NCI-H526 (cell line): ENCODE measurements around the gene BCL11A.
A peak's percentile ranks its signal among the peaks of the same experiment; 100 is the strongest.

Experiments used
- DNase-seq, 2 experiments: peaks; one replicate each; lab custom pipeline; 2025; lab: John Stamatoyannopoulos, UW

Gene BCL11A

DNA sequence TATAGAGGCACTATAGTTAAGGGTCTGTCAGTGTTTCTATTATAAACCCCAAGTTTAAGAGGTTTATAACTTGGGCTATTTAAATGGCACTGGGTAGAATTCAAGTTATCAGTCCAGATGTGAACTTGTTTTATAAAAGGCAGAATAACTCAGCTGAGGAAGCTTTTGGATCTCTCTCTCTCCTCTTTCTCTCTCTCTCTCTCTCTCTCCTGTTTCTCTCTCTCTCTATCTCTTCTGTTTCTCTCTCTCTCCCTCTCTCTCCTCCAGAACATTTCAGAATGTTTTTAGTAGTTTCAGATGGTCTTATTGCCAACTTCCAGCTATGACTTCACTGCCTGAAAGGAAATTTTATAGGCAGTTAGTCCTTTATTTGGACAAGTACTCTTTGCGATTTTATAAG lies 6.4 kb upstream of the BCL11A start:
- no peak for DNase-seq

DNA sequence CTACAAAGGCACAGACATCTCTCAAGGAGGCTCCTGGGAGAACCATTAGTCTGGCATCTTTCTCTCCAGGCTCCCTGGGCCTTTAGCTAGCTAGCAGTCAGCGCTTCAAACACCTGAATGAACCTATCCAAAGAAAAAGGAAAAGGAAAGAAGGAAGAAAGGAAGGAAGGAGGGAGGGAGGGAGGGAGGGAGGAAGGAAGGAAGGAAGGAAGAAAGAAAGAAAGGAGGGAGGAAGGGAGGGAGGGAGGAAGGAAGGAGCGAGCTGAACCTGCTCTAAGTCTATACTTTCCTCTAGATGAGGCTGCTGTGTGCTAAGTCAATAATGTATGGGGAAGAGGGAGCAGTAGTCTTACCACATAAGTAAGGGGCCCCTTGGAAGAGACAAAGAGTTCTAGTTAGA lies 5.1 kb upstream of the BCL11A start:
- no peak for DNase-seq

DNA sequence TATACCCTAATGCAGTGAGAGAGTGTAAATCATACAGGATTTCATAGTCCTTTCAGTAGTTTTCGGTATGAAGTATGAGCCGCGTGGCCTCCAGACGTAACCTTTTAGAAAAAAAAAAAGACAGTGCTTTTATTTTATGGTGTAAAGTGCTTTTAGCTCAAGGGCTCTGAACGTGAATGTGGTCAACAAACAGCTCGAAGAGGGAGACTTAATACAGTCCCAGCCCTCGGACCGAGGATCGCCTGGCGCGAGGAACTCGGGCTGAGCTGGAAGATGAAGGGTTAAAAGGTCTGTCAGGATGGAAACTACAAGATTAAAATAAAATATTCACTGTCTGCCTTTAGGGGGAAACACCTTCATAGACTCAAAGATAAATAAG lies 4.0 kb upstream of the BCL11A start:
- peak in 1 of 2 experiments; percentile 20 for DNase-seq

DNA sequence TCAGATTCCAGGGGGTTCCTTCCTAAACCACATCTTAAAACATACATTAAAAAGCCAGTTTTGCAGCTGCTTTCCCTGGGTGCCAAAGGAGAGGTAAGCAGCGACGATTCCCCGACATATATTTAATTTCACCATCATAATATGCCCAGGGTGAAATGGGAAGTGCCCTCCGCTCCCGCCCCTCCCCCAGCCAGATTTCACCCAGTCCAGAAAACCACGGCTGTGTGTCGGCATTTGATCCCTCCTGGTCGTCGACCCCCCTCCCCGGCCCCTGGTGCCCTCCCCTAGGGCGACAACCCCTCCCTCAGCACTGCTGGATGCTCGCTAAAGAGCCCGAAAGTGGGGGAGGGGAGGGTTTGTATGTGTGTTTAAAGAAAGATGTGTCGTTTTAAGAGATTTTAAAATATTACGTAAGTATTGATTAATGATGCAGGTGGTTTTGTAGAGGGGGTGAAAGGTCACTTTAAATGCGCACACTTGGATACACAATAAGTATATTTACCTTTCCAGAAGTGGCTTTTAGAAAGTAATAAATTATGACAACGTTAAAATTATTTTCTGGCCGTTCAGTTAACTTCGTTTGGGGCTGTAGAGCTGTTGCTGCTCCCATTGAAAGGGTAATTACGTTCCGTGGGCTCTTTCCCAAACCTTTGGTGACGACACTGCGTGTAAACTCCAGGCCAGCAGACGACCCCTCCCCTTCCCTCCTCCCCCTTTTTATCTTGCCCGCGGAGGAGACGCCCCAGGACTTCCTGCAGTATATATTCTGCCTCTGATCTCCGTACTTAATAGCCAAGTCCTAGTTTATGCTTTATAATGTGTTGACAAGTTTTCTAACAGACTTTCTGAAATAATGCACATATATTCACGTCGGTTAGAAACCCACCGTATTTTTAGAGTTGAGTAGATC lies 3.4 kb upstream of the BCL11A start:
- DNase-seq = peak in 1 of 2 experiments; percentile 51

DNA sequence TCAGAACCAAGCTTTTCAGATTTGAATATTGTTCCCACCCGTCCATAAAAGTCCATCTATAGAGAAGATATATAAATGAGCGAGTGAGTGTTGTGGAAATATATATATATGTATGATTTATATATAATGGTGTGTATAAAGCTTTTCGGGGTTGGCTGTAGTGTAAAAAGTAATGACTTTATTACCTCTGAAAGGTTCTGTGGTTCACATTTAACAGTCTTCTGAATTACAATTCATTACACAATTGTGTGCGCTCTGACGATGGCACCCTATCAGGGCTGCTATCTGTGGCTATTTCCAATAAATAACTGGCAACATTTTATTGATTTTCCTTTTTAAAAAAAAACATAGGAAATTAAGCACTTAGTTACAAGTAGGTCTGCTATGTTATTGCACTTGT lies 2.7 kb upstream of the BCL11A start:
- no peak for DNase-seq

DNA sequence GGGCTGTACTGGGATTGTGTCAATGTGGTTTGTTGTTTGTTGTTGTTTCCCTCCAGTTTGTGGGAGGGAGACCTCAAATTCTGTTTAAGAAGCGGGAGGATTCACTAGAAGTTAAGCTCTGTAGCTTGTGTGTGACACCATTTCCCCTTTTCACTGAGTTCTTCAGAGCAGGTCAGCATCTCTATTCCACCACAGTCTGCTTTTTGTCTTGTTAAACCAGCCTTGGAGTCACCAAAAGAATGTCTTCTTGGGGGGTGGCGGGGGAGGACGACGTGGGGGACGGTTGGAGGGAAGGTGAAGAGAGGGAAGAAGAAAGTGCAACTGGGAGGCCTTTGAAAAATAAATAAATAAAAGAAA lies 2.3 kb upstream of the BCL11A start:
- no peak for DNase-seq

DNA sequence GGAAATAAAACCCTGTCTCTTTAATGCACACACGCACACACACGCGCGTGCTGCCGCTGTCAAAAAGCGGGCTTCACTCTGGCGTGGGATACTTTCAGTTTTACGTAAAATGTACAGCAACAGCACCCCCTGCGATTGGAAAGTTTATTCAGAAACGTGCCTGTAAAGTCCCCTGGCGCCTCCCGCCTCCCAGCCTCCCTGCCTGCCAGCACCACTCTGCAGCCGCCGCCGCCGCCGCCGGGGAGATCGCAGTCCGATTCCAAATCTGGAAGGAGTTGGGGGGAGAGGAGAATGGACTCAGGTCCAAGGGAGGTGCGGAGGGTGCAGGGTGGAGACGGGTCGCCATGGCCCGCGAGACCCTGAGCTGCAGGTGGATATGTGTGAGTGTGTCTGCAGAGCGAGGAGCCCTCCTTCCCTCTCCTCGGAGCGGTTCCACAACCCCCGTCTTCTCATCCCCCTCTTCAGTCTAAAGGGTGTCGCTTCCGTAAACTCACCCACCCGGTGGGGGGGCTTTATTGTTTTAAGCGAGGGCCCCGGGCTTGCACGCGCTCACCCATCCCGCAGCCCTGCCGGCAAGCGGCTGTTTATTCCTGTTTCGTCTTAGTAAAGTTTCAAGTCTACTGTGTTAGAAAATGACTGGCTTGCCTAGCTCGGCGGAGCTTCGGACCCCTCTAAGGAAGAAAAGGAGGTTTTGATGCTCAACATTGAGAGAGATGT lies 1.8 kb upstream of the BCL11A start:
- peak; percentile 60 to 81 for DNase-seq

DNA sequence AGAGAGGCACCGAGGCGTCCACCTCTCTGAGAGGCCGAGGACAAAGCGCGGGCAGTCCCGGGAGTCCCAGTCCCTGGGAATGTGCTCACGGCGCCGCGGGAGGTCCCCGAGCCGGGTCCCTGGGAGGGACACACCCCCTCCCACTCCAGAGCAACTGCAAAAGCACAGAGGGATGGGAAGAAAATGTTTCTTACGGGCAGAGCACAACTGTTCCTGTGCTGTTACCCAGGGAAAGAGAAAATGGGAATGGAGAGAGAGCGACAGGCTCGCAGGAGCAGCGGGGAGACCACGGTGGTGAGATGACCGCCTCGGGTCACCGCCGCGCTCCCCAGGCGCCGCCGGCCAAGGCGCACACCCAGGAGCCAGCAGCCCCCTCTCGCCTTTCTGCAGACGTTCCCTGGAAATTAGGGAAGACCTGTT lies 1.2 kb upstream of the BCL11A start:
- DNase-seq = peak; percentile 60 to 78

DNA sequence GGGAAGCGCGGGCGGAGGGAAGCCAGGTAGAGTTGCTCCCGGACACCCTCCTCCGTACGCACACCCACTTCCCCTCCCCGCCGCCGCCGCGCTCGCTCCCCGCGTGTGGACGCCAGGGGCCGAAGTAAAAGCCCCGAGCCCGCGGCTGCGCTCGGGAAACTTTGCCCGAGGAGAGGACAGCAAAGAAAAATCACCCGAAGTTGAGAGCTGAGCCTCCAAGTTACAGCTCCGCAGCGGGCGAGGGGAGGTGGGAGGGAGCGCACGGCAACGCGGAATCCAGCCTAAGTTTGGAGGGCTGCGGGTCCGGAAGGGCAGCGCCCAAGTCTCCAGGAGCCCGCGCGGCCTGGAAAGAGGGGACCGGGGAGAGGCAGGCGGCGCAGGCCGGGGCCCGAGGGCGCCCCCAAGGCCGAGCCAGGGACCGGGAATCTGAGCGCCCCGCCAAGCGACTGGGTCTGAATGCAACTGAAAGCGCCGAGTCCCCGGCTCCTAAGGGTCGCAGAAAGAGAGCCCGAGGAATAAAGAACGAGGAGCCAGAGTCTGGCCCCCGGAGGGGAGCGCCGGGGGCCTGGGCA lies 706 bp upstream of the BCL11A start:
- DNase-seq = peak in 1 of 2 experiments; percentile 84

DNA sequence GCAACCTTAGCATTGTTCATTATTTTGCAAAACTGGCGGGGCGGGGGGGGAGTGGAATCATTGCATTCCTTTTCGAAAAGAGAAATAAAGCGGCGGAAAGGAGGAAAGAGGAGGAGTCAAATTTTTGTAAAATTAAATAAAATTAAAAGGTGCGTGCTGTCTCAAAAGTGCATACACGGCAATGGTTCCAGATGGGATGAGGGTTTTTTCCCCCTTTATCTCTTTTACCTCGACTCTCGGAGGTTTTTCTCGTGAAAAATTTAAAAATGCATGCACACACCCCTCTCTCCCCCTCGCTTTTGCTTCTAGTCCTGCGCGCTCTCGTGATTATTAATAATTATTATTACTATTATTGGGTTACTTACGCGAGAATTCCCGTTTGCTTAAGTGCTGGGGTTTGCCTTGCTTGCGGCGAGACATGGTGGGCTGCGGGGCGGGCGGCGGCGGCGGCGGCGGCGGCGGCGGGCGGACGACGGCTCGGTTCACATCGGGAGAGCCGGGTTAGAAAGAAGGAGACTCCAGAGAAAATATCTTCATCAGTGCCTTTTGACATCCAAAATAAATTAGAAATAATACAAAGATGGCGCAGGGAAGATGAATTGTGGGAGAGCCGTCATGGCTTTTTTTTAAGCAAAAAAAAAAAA lies 481 bp downstream of the BCL11A start:
- DNase-seq = peak in 1 of 2 experiments; percentile 62

DNA sequence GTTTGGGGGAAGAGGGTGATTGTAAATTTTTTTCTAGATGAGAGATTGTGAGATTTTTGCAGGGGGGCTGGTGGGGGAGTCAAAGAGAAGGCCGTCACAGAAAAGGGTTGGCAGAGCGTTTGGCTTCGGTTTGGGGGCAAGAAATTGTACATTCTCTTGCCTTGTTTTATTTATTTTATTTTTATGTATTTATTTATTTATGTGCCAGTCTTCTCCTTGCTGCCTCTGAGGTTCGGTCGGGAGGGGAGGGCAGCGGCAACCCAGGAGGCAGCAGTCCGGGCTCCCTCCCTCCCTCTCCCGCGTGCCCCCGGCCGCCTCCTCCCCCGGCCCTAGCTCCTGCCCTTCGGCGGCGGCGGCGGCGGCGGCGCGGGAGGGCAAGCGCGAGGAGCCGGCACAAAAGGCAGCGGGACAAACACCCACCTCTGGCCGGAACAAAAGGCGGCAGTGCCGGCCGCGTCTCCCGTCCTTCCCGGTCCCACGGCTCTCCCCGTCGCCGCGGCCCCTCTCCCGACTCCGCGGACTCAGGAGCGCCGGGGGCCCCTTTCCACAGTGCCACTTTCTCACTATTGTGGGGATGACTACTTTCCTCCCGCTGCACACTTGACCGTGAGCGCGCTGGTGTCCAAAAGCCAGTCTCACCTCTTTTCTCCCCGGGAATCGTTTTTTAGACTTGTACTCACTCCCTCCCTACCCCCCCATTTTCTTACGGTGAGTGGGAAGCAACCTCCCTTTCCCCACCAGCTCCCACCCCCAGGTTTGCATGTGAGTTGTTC lies 1.2 kb downstream of the BCL11A start:
- peak in 1 of 2 experiments; percentile 83 for DNase-seq

DNA sequence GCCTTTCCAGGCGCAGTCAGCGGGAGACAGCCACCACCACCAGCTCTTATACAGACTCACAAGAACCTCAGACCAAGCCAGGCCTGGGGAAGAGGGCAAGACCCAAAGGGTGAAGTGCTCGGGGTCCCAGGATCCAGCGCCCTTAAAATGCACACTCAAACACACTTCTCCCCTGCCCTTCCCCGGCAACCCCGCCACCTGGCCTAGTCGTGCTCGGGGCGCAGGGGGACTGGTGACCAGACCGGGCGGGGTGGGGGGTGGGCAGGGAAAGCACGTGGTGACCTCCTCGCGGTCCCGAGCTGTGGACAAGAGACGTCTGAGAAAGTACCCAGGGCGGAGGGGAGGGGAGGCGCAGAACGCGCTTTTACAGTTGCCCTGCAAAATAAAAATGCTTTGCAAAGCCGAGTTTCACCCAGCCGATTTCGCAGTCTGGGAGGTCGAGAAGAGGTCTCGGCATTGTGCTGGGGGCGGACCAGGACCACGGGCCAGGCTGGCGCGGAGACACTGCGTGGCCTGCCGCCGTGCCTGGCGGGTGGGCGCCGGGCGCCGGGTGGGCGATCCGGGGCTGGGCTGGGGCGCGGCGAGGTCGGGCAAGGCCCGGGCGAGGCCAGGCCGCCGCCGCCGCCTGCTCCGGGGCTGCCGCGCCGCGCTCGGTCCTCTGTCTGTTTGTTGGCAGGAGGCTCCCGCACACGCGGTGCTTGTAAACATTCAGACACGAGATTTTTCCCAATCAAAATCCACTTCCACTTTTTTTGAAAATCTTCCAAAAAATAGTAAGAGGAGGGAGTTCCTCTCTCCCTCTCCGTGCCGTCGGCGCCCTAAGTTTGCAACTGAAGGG lies 2.0 kb downstream of the BCL11A start:
- peak; percentile 53 to 76 for DNase-seq

DNA sequence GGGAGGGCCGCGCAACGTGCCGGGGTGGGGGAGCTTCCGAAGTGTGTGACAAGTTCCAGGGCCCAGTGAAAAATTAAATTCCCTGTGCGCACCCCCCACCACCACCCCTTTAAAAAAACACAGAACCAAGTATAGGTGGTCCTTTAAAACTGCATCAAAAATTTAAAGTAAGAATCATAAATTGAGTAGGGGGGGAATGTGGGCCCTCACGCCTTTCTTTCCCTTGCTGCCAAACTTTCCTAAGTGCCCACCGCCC lies 2.5 kb downstream of the BCL11A start:
- no peak for DNase-seq

DNA sequence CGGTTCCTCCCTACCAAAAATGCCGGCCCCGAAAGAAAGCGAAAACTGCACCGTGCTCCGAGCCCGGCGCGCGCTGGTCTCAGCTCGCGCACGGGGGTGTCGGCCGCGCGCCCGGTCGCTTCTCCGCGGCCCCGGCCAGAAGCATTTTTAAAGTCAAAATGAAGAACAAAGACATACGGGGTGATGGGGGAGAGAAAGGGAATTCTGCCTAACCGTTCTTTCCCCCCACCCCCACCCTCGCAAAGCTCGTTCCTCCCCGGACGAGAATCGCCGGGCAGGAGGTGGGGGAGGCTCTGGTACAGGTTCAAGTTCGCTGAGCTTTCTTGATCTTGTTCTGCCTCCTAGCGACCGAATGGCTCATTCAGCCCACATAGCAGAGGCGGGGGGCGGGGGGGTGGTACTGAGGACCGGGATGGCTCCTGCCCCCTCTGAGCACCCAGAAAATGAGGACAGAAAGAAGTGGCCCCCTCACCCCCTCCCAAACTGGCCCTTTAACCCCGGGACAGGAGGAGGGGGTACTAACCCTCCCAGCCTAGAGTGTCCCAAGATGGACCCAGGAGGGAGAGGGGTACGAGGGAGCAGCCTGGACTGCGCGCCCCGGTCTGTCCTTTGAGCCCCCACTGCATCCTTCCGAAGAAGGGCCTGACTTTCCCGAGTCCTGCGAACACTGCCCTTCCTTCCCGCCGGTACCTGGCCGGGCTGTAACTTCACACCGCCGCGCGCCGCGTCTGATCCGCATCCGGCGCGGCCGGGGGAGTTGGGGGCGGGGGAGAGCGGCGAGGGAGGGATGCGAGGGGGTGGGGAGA lies 3.1 kb downstream of the BCL11A start:
- DNase-seq = peak; percentile 85 to 94

DNA sequence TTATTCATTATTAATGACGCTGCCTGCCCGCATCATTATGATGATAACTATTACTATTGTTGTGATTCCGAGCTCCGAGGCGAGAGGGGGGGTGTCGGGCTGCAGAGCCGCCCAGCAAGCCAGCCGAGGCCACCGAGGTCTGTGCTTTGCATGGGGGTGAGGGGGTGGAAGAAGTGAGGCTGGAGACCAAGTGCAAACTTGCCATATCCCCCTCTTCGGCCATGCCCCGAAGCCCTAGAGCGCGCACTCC lies 3.6 kb downstream of the BCL11A start:
- no peak for DNase-seq

DNA sequence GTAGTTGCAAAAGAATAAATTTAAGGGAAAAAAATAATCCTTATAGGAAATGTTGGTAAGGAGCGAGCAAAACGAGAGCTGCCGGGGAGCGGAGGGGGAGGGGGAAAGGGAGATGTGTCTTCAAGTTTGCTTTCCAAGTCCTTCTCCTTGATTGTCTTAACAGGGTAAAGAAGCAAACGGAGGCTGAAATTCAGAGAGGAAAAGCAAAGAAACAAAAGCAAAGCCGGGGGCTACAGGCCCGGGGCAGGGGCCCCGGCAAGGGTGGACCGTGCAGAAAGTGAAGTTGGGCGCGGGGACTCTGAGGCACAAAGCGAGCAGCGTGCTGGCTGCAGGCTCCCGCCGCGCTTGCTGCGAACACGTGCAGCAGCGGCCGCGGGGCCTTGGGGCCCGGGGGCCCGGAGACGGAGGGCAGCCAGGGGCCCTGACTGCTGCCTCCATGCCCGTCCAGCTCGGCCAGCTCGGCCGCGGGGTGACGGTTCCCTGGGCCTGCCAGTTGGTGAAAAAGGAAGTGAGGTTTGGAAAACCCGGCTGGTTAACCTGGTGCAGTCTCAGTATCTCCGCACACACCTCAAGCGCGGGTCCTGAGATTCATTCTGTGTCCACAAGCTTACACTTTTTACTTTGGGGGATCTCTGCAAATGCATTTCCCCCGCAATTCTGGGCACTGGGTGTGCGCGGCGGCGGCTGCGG lies 4.1 kb downstream of the BCL11A start:
- DNase-seq = peak; percentile 67 to 84

DNA sequence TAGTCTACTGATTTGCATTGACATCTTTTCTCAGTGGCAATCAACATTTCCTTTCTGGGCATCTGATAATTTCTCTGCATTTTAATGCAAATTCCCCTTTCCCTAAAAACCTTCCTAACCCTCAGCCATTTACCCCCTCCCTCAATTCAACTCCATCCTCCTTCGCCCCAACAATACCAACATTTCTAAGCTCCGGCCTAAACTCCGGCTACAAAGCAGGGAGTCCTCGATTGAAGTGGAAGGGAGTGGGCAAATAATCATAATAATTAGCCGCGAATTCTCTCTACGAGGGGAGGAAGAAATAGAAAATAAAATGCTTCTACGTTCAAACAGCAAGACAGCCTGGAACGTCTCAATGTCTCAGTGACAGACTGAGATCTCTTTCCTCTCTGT lies 4.6 kb downstream of the BCL11A start:
- peak in 1 of 2 experiments; percentile 59 for DNase-seq

DNA sequence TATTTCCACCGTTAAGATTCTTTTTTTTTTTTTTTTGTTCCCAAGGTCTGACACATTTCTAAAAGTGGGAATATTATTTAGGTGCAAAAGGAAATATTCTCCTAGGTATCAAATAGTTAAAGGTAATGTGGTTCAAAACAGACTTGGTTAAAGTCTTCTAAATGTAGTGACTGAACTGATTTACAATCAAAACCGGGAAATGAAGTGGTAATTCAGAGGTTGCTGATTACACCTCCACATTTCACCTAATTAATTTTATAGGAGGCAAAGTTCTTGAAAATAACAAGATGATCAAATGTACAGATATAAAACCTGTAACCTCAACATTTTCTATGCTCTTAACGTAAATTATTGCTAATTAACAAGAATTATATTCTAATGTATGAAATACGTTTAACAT lies 5.1 kb downstream of the BCL11A start:
- no peak for DNase-seq

DNA sequence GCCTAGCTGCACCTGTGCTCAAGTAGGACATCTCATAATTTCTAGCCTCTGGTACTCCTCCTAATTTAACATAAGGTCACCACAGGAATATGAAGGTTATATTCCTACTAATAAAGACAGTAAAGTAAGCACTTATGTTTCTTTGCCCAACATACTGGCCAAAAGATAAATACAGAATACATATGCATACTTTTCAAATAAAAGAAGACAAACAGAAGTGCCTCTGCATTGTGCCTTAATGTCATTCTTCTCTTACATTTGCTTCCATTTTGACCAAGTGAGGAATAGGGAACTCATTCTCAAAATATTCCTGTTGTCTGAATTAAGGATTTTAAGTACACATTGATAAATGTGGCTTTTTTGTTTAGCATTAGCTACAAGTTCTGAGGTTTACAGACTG lies 5.6 kb downstream of the BCL11A start:
- DNase-seq = no peak
